Measurements from ENCODE around the gene TOR1A. TPM values are rescaled to one million over a fixed set of nuclear protein-coding genes. Genes with fewer than 3 reads are reported as not detected.

The TOR1A gene
- total RNA-seq, 4 donors from 2014 or later, result 28.9 to 49.6 (median 39.8) TPM

DNA sequence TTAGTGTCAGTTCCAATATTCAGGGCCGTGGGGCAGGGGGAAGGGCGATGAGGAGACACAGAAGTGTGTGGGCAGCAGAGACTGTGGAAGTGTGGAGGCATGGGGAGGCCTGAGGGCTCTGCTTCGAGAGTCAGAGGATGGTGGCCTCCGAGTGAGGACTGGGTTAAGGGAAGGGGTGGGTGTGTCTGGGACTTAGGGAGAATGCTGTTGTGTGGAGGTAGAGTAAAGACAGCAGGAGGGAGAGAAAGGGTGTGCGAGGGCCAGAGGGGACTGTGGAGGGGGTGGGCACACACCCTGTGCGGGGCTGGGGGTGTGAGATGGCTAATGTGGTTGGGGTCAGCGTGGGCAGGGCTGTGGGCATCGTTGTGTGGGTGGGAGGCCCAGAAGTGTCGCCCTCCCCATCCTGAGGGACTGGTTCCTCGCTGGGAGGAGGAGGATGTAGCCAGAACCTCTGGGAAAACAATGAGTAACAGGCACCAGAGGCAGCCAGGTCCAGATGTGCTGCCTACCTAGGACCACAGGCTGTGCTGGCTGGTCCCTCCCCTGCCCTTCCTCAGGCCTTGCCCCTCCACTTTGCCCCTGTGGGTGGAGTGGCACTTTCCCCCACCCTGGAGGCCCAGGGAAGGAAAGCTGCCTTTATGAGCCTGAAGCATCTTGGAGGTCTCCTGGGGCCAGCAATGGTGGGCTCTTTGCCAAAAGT is 15.5 kb upstream of the TOR1A start:
- Histone ChIP-seq H3K27ac (peak overlapping the region in 1 of 4 donors; percentile 38), H3K4me3 (no peak overlapping the region), H3K9me3 (no peaks in the 10 kb centered on the region), H3K36me3 (no peaks in the 10 kb centered on the region), H3K27me3 (no peaks in the 10 kb centered on the region), H3K4me1 (peaks cover 0 to 24% (median 6%) of the 10 kb centered on the region in 4 donors)
- TF ChIP-seq CTCF (IDR thresholded peaks at IDR 0.05), result no peak
- no peak for DNase-seq

- Histone ChIP-seq H3K27ac (no peak overlapping the region), H3K4me1 (peaks cover 0 to 31% (median 10%) of the 10 kb centered on the region in 4 donors), H3K36me3 (no peaks in the 10 kb centered on the region), H3K4me3 (no peak overlapping the region), H3K9me3 (no peaks in the 10 kb centered on the region), H3K27me3 (no peaks in the 10 kb centered on the region)
- TF ChIP-seq POLR2A (IDR thresholded peaks at IDR 0.05), result no peak
- no peak for TF ChIP-seq CTCF (IDR thresholded peaks at IDR 0.05)
- no peak for DNase-seq
Observed at GRCh38 chr9:129838707-129839259, 14.8 kb upstream of the TOR1A start.

GRCh38 chr9:129836311-129837007 is 12.5 kb upstream of the TOR1A start:
- H3K36me3 ChIP-seq, result peaks cover 0 to 18% (median 0%) of the 10 kb centered on the region in 3 donors
- peak overlapping the region in 1 of 4 donors; percentile 88 for H3K27ac ChIP-seq
- H3K4me1 ChIP-seq, result peaks cover 0 to 36% (median 11%) of the 10 kb centered on the region in 4 donors
- DNase-seq, result peak in 2 of 3 donors; percentile 73 to 75
- no peaks in the 10 kb centered on the region for H3K27me3 ChIP-seq
- peak overlapping the region; percentile 69 to 94 (median 76) for H3K4me3 ChIP-seq
- H3K9me3 ChIP-seq, result no peaks in the 10 kb centered on the region
- TF ChIP-seq CTCF (IDR thresholded peaks at IDR 0.05) (no peak), POLR2A (IDR thresholded peaks at IDR 0.05) (no peak)

GRCh38 chr9:129835860-129836223 is 11.9 kb upstream of the TOR1A start:
- TF ChIP-seq POLR2A (IDR thresholded peaks at IDR 0.05), result no peak
- no peak for TF ChIP-seq CTCF (IDR thresholded peaks at IDR 0.05)
- H3K36me3 ChIP-seq, result peaks cover 0 to 24% (median 0%) of the 10 kb centered on the region in 3 donors
- H3K4me1 ChIP-seq, result peaks cover 0 to 36% (median 11%) of the 10 kb centered on the region in 4 donors

DNA sequence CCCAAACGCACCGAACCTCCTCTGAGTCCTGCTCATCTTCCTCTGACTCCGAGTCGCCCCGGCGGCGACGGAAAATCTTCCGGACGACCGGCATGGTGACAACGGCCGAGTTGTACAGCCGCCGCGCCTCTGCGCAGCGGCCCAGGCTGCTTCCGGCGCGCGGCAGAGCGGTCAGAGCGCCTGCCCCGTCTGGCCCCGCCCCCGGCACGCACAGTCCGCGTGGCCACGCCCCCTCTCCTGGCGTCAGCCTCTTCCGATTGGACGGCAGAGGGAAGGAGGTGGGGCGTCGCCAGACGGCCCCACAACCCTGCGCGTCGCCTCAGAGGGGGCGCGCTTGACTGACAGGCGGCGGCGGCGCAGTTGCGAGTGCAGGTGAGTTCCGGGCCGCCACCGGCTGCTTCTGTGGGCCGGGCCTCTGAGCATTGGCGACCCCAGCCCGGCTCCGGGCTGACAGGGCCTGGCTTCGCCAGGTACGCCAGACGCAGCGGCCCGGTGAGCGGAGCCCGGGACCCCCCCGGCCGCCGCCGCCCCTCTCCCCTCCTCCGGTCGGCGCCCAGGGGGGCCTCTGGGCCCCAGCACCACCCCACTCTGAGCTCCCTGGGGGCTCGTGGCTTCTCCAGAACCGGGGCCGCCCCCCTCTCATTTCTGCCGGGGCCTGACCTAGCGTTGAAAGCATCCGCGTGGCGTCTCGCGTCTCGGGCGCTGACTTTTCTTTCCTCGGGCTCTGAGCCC is 11.4 kb upstream of the TOR1A start, which contains the start of the genes C9orf78 and USP20:
C9orf78 (minus strand) TSS at position 148 of the 732 bp plus-strand sequence; CDS start at position 94, 54 bp downstream.
USP20 (plus strand) TSS at position 331 of the 732 bp plus-strand sequence. CDS start 17,098 bp downstream, outside the sequence.
- TF ChIP-seq POLR2A (IDR thresholded peaks at IDR 0.05) (peak; percentile 90 to 94), CTCF (IDR thresholded peaks at IDR 0.05) (no peak)
- H3K27me3 ChIP-seq, result no peaks in the 10 kb centered on the region
- H3K36me3 ChIP-seq, result peaks cover 0 to 30% (median 0%) of the 10 kb centered on the region in 3 donors
- peak within 1 kb of the TSS; percentile 69 to 94 (median 76) for H3K4me3 ChIP-seq
- H3K27ac ChIP-seq, result peak within 1 kb of the TSS; percentile 84 to 88 (median 86)
- no peaks in the 10 kb centered on the region for H3K9me3 ChIP-seq
- DNase-seq, result peak; percentile 97 to 99 (median 98)
- peaks cover 0 to 36% (median 11%) of the 10 kb centered on the region in 4 donors for H3K4me1 ChIP-seq

More at GRCh38 chr9:129835860-129836223, 11.9 kb upstream of the TOR1A start:
- Histone ChIP-seq H3K27me3 (no peaks in the 10 kb centered on the region), H3K4me3 (peak overlapping the region; percentile 69 to 94 (median 76)), H3K9me3 (no peaks in the 10 kb centered on the region), H3K27ac (peak overlapping the region; percentile 84 to 88 (median 86))
- no peak for DNase-seq

Data from Peyer's patch (tissue), 4 donors.